Measurements from ENCODE around the gene MDFIC2.

DNA sequence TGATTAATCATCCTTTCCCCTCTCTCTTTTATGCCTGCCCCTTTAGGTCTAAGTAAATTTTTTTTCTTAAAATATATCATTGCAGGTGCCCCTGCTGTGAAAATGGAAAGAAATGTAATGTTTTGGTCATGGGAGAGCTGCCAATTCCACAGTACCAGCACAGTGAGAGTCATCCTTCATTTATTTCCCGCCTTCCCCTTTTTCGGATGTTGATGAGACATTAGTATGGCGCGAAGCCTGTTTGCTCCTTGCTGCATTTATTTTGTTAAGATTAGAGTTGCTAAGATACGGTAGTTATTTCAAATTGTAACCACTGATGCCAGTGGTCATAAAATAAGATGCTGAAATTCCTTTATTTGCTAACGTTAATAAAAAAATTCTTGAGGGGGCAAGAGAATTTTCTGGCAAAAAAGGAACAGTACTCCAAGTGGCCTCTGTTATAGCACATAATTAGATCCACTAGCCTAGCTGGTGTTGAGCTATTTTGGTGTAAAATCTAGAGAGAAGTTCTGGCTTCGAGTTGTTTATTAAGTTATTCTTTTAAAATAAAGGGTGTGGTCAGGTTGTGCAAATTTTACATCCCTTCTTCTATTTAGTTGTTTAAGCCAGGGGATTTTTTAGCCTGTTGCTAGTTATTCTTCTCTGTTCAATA is 62.8 kb downstream of the MDFIC2 start:
- TF ChIP-seq, protein P1, sequence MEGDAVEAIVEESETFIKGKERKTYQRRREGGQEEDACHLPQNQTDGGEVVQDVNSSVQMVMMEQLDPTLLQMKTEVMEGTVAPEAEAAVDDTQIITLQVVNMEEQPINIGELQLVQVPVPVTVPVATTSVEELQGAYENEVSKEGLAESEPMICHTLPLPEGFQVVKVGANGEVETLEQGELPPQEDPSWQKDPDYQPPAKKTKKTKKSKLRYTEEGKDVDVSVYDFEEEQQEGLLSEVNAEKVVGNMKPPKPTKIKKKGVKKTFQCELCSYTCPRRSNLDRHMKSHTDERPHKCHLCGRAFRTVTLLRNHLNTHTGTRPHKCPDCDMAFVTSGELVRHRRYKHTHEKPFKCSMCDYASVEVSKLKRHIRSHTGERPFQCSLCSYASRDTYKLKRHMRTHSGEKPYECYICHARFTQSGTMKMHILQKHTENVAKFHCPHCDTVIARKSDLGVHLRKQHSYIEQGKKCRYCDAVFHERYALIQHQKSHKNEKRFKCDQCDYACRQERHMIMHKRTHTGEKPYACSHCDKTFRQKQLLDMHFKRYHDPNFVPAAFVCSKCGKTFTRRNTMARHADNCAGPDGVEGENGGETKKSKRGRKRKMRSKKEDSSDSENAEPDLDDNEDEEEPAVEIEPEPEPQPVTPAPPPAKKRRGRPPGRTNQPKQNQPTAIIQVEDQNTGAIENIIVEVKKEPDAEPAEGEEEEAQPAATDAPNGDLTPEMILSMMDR (IDR thresholded peaks at IDR 0.05; ENCODE audit: extremely low read depth in 1 of 2, insufficient read depth in 1 of 2, low read depth in 1 of 2, low read length in 2 of 2), result no peak
- peak; percentile 17 for TF ChIP-seq POLR2A (IDR thresholded peaks at IDR 0.05; ENCODE audit: low read depth, low read length)
- no peak for TF ChIP-seq EZH2 (IDR thresholded peaks at IDR 0.05; ENCODE audit: borderline replicate concordance, low read depth, low read length, severe bottlenecking)
- TF ChIP-seq POLR2AphosphoS5 (IDR thresholded peaks at IDR 0.05; ENCODE audit: insufficient read depth, low read depth, low read length), result peak; percentile 61
- TF ChIP-seq MAX (IDR thresholded peaks at IDR 0.05; ENCODE audit: insufficient read depth, insufficient read length), result no peak
